ENCODE results near the gene FAM222B. TPM values are rescaled to one million over a fixed set of nuclear protein-coding genes. Genes with fewer than 3 reads are reported as not detected.

Gene FAM222B
- total and polyA plus RNA-seq, 9 of the 15 experiments (the other 6 are each of a cell fraction or from before 2014, with no cell fraction given): 4.0 to 34.6 (median 7.5) TPM

DNA sequence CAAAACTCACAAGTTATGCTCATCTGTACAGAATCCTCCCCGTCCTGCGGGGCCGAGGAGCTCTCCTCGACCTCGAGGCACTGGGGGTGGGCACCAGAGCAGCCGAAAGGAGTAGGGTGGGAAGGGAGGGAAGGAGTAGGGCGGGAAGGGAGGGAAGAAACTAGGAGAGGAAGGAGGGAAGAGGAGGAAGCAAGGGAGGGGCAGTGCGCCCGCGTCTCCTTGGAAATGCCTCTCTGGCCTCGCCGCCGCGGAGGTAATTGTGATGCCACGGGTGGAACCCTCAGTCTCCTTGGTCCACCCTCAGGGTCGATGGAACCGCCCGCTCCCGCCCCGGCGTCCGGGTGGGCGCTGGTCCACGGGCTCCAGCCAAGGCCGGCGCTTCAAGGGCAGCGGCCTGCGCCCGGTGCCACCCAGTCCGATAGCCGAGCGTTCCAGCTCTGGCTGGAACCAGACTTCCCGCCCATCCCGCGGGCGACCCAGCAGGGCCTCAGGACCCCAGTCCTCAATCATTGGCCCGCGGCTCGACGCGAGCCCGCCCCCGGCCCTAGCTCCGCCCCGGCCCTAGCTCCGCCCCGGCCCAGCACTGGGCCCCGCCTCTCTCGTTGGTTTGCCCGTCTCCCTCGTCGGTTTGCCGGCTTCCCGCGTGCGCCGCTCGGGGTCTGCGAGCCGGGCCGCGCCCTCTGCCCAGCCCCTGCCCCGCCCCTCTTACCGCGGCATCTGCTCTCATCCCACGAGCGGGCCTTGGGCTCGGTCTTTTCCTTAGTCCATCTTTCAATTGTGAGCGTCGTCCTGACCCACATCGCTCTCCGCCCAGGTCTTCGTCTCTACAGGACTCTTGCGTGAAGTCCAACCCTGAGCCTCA lies 131.5 kb downstream of the FAM222B start (continued):
- peak in 2 of 3 experiments; percentile 46 to 68 for TF ChIP-seq YY1 (IDR thresholded peaks at IDR 0.05; ENCODE audit: borderline replicate concordance in 1 of 3, control insufficient read depth in 1 of 3, extremely low read depth in 1 of 3, insufficient read depth in 3 of 3, insufficient read length in 1 of 3, insufficient replicate concordance in 2 of 3, low read depth in 1 of 3, low read length in 2 of 3)
- no peak; the same call in 1 of the 2 replicates for TF ChIP-seq CHD2 (IDR thresholded peaks at IDR 0.05; ENCODE audit: low read depth, low read length)
- TF ChIP-seq SAFB (IDR thresholded peaks at IDR 0.05; ENCODE audit: borderline replicate concordance, low read depth, low read length): 0 out of 2 replicates have a peak, but pooled peaks have one; percentile 39
- TF ChIP-seq ZKSCAN1 (IDR thresholded peaks at IDR 0.05; ENCODE audit: low read depth, low read length): no peak
- no peak for TF ChIP-seq BCOR (IDR thresholded peaks at IDR 0.05)
- TF ChIP-seq ZFX (CRISPR knock-in tag; IDR thresholded peaks at IDR 0.05): peak; percentile 95
- no peak for TF ChIP-seq CHD4 (IDR thresholded peaks at IDR 0.05; ENCODE audit: insufficient read depth, insufficient replicate concordance, low read depth, low read length, poor library complexity, severe bottlenecking)
- TF ChIP-seq KDM4B (IDR thresholded peaks at IDR 0.05; ENCODE audit: borderline replicate concordance in 2 of 2, low read depth in 1 of 2): no peak
- TF ChIP-seq, protein P1, sequence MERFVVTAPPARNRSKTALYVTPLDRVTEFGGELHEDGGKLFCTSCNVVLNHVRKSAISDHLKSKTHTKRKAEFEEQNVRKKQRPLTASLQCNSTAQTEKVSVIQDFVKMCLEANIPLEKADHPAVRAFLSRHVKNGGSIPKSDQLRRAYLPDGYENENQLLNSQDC (CRISPR knock-in tag; IDR thresholded peaks at IDR 0.05): 0 out of 2 replicates have a peak, but pooled peaks have one; percentile 66
- TF ChIP-seq CAMTA2 (CRISPR knock-in tag; conservative IDR thresholded peaks at IDR 0.05): no peak
- TF ChIP-seq SREBF2 (CRISPR knock-in tag; IDR thresholded peaks at IDR 0.05): no peak
- peak; percentile 42 for TF ChIP-seq RBBP5 (IDR thresholded peaks at IDR 0.05; ENCODE audit: borderline replicate concordance, insufficient read depth, low read length, poor library complexity, severe bottlenecking)
- TF ChIP-seq ETV6 (IDR thresholded peaks at IDR 0.05; ENCODE audit: borderline replicate concordance in 1 of 2, low read depth in 2 of 2, low read length in 1 of 2): no peak
- 0 out of 2 replicates have a peak, but pooled peaks have one; percentile 21 for TF ChIP-seq ETV6 (CRISPR knock-in tag; IDR thresholded peaks at IDR 0.05; ENCODE audit: borderline replicate concordance)
- TF ChIP-seq, protein P2, sequence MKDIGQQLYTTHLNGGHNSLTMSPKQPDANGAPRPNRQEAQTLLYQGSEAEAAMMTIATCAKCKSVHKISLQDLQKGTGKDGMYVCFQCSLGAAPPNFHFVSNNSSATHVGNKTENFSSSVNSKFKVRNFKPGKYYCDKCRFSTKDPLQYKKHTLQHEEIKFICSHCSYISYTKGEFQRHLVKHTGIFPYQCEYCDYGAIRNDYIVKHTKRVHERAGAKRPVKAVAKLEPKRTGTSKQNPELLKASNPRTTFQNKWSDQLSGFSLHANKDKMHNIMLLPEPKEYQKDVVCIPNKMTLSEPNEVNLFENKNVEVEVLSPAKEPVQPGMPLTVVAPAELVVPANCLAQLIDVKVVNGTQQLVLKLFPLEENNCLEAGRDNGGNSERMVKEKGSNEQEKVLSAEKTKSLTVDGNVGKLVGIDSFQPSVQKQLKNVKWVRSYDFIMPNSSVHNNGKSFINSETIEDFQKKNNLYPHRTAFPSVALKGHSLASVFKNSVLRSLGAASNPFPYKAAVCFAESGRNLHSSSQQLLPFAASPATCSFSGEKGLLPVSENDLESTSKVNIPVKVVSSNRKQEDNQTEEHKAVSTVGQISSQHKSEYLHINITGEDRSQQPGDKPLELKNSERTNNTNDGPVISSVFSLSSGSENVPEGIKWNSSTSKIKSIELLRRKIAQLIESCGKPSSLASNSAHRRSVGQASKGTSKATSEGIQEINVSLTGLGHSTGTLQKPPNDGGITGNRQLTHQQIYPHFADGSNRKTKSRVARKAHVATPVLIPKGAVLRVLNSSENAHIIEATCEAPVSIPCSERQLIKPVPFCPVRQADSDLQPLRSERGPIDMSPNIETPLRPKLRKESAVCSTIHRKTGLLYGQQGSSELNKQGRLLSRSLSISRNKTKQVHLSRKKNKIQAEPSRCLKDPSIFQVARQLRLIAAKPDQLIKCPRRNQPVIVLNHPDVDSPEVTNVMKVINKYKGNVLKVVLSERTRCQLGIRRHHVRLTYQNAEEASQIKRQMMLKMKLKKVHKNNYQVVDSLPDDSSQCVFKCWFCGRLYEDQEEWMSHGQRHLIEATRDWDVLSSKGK (CRISPR knock-in tag; IDR thresholded peaks at IDR 0.05): no peak
- peak; percentile 97 for TF ChIP-seq RBFOX2 (IDR thresholded peaks at IDR 0.05; ENCODE audit: low read depth, low read length)
- TF ChIP-seq, protein P3, sequence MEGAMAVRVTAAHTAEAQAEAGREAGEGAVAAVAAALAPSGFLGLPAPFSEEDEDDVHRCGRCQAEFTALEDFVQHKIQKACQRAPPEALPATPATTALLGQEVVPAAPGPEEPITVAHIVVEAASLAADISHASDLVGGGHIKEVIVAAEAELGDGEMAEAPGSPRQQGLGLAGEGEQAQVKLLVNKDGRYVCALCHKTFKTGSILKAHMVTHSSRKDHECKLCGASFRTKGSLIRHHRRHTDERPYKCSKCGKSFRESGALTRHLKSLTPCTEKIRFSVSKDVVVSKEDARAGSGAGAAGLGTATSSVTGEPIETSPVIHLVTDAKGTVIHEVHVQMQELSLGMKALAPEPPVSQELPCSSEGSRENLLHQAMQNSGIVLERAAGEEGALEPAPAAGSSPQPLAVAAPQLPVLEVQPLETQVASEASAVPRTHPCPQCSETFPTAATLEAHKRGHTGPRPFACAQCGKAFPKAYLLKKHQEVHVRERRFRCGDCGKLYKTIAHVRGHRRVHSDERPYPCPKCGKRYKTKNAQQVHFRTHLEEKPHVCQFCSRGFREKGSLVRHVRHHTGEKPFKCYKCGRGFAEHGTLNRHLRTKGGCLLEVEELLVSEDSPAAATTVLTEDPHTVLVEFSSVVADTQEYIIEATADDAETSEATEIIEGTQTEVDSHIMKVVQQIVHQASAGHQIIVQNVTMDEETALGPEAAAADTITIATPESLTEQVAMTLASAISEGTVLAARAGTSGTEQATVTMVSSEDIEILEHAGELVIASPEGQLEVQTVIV (CRISPR knock-in tag; IDR thresholded peaks at IDR 0.05; ENCODE audit: borderline replicate concordance): no peak
- TF ChIP-seq TEAD4 (IDR thresholded peaks at IDR 0.05; ENCODE audit: low read length): no peak; the same call in 1 of the 2 replicates
- no peak for TF ChIP-seq TEAD4 (CRISPR knock-in tag; IDR thresholded peaks at IDR 0.05; ENCODE audit: borderline replicate concordance)
- TF ChIP-seq CHCHD3 (CRISPR knock-in tag; IDR thresholded peaks at IDR 0.05): no peak

Data from K562 (cell line).